SH-SY5Y (cell line): ENCODE data around the gene FAM131C.

Source experiments
- GATA2 ChIP-seq: IDR thresholded peaks from 2 replicates; pipeline ENCODE4 v1.6.1; 2011; ENCODE audit warnings: mild to moderate bottlenecking, low read depth, low read length
- GATA3 ChIP-seq: IDR thresholded peaks from 2 replicates; pipeline ENCODE4 v1.6.1; 2011; ENCODE audit warnings: low read depth, mild to moderate bottlenecking, low read length, moderate library complexity

- TF ChIP-seq GATA3 (no peak), GATA2 (no peak)
Observed at GRCh38 chr1:16092923-16093511, 19.6 kb upstream of the FAM131C start.
